ENCODE data around the gene FLT4.

DNA sequence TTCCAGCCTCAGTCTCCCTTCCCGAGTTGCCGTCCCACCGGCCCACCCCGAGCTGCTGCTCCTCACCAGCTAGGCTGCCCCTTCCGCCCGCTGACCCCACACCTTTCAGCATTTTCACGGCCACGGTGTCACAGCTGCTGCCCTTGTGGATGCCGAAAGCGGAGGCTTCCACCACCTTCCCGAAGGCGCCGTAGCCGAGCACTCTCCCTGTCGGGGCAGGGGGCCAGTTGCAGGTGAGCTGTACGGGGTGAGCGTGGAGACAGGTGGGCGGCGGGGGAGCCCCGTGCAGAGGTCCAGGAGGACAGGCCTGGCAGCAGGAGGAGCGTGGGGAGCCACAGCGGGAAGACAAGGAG, 29.9 kb downstream of the FLT4 start:
- TF ChIP-seq, protein P1, sequence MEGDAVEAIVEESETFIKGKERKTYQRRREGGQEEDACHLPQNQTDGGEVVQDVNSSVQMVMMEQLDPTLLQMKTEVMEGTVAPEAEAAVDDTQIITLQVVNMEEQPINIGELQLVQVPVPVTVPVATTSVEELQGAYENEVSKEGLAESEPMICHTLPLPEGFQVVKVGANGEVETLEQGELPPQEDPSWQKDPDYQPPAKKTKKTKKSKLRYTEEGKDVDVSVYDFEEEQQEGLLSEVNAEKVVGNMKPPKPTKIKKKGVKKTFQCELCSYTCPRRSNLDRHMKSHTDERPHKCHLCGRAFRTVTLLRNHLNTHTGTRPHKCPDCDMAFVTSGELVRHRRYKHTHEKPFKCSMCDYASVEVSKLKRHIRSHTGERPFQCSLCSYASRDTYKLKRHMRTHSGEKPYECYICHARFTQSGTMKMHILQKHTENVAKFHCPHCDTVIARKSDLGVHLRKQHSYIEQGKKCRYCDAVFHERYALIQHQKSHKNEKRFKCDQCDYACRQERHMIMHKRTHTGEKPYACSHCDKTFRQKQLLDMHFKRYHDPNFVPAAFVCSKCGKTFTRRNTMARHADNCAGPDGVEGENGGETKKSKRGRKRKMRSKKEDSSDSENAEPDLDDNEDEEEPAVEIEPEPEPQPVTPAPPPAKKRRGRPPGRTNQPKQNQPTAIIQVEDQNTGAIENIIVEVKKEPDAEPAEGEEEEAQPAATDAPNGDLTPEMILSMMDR (IDR thresholded peaks at IDR 0.05): no peak
- TF ChIP-seq TCF7L2 (IDR thresholded peaks at IDR 0.05; ENCODE audit: low read depth, low read length) (no peak), POLR2AphosphoS5 (IDR thresholded peaks at IDR 0.05; ENCODE audit: low read depth, low read length) (no peak), SIN3A (IDR thresholded peaks at IDR 0.05; ENCODE audit: borderline replicate concordance, insufficient read depth, low read depth, low read length) (no peak)
- TF ChIP-seq, protein P2, sequence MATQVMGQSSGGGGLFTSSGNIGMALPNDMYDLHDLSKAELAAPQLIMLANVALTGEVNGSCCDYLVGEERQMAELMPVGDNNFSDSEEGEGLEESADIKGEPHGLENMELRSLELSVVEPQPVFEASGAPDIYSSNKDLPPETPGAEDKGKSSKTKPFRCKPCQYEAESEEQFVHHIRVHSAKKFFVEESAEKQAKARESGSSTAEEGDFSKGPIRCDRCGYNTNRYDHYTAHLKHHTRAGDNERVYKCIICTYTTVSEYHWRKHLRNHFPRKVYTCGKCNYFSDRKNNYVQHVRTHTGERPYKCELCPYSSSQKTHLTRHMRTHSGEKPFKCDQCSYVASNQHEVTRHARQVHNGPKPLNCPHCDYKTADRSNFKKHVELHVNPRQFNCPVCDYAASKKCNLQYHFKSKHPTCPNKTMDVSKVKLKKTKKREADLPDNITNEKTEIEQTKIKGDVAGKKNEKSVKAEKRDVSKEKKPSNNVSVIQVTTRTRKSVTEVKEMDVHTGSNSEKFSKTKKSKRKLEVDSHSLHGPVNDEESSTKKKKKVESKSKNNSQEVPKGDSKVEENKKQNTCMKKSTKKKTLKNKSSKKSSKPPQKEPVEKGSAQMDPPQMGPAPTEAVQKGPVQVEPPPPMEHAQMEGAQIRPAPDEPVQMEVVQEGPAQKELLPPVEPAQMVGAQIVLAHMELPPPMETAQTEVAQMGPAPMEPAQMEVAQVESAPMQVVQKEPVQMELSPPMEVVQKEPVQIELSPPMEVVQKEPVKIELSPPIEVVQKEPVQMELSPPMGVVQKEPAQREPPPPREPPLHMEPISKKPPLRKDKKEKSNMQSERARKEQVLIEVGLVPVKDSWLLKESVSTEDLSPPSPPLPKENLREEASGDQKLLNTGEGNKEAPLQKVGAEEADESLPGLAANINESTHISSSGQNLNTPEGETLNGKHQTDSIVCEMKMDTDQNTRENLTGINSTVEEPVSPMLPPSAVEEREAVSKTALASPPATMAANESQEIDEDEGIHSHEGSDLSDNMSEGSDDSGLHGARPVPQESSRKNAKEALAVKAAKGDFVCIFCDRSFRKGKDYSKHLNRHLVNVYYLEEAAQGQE (IDR thresholded peaks at IDR 0.05; ENCODE audit: insufficient read depth in 1 of 2, low read depth in 2 of 2, low read length in 1 of 2): no peak
